HG03159 (cell line): ENCODE results near the gene WFDC11.

Experiments used
- ATAC-seq: cut with Tn5 transposase; IDR thresholded peaks from one replicate; pipeline ENCODE4 v1.9.1; 2021; ENCODE audit warnings: mild to moderate bottlenecking, moderate library complexity; ENCODE audit not compliant: unreplicated experiment

The WFDC11 gene

GRCh38 chr20:45629496-45630100, 40.4 kb downstream of the WFDC11 start, which contains the start of gene WFDC10A:
TSS of gene WFDC10A (plus strand) at chr20:45629739. CDS start at chr20:45629814, 75 bp downstream.
- no peak for ATAC-seq

DNA sequence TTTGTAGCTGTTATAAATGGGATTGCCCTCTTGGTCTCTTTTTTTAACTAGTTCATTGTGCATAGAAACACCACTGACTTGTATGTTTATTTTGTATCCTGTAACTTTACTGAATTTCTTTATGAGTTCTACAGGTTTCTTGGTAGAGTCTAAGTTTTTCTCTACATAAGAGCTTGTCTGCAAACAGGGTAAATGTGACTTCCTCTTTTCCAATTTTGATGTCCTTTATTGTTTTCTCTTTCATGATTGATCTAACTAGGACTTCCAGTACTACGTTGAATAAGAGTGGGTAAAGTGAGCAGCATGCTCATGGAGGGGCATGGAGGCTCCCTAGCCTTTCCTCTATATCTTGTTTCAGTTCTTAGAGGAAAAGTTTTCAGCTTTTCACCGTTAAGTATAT, 43.5 kb downstream of the WFDC11 start:
- ATAC-seq, result no peak

DNA sequence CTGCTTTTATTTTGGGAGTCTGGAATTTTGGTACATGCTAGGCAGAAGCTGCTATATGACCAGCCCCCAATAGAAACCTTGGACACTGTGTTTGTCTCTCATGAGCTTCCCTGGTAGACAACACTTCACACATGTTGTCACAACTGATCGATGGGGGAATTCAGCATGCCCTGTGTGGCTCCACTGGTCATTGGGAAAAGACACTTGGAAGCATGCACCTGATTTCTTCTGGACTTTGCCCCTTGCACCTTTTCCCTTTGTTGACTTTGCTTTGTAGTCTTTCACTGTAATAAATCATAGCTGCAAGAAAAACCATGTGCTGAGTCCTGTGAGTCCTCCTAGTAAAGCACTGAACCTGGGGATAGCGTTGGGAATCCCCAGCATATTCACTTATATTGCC, 48.4 kb downstream of the WFDC11 start:
- no peak for ATAC-seq

DNA sequence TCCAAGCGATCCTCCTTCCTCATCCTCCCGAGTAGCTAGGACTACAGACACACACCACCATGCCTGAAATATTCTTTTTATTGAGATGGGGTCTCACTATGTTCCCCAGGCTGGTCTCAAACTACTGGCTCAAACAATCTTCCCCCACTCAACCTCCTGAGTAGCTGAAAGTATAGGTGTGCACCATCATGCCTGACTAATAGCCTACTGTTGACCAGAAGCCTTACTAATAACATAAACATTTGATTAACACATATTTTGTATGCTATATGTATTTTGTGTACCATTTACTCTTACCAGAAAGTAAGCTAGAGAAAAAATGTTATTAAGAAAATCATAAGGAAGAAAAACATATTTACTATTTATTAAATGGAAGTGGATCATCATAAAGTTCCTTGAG, 52.4 kb downstream of the WFDC11 start:
- no peak for ATAC-seq

GRCh38 chr20:45612314-45612713, 57.7 kb downstream of the WFDC11 start:
- no peak for ATAC-seq

- ATAC-seq, result no peak
Observed at GRCh38 chr20:45611054-45611453, 59.0 kb downstream of the WFDC11 start.

GRCh38 chr20:45607810-45608209, 62.2 kb downstream of the WFDC11 start:
- ATAC-seq, result no peak
